Caco-2 (cell line): Measurements from ENCODE around the gene SFTPB. TPM values are rescaled to one million over a fixed set of nuclear protein-coding genes. Genes with fewer than 3 reads are reported as not detected.

Experiments
- BruUV-seq: library from RNA; stranded (reverse); fragments of 400-500 nt; replicated peaks from 2 replicates; lab custom pipeline; 2021; lab: Mats Ljungman, UMichigan
- CTCF ChIA-PET: fragments of 300-600 bp; sonication (Branson Sonifier 250); formaldehyde crosslinking; loops from one replicate; lab custom pipeline; 2022; ENCODE audit warnings: antibody characterized with exemption; lab: Charles Lee
- POLR2A ChIA-PET: fragments of 300-600 bp; sonication (Branson Sonifier 250); formaldehyde crosslinking; loops from one replicate; lab custom pipeline; 2022; ENCODE audit warnings: antibody characterized with exemption; lab: Charles Lee
- DNase-seq, 2 experiments: peaks; one replicate each; pipeline versions ENCODE4 v3.0.0 to v3.0.0-alpha.2; 2020 to 2022
- H3K27me3 ChIP-seq: replicated peaks from 2 replicates; pipeline ENCODE4 v1.6.0; 2011; ENCODE audit warnings: low read length; ENCODE audit not compliant: control insufficient read depth, insufficient read depth
- H3K36me3 ChIP-seq: 2 replicates; pipeline ENCODE4 v1.5.1; 2011; ENCODE audit warnings: low read length; ENCODE audit not compliant: control insufficient read depth, insufficient read depth
- H3K4me1 ChIP-seq: fragments of 250-450 bp; sonication (Bioruptor Pico); 2 replicates; pipeline ENCODE4 v1.5.1; 2020; ENCODE audit warnings: mild to moderate bottlenecking
- H3K4me3 ChIP-seq: 2 replicates; pipeline ENCODE4 v1.5.1; 2011; ENCODE audit warnings: low read depth, mild to moderate bottlenecking, control low read depth, low read length
- H3K9me3 ChIP-seq: fragments of 250-450 bp; sonication (Bioruptor Pico); 2 replicates; pipeline ENCODE4 v1.5.1; 2020; ENCODE audit warnings: mild to moderate bottlenecking, moderate library complexity
- H3K27ac Mint-ChIP-seq: one replicate; pipeline ENCODE4 v1.8.0; 2022; ENCODE audit warnings: mixed read lengths; ENCODE audit not compliant: unreplicated experiment
- H3K27me3 Mint-ChIP-seq: one replicate; pipeline ENCODE4 v1.8.0; 2022; ENCODE audit warnings: mixed read lengths; ENCODE audit not compliant: insufficient read depth, unreplicated experiment
- H3K36me3 Mint-ChIP-seq: one replicate; pipeline ENCODE4 v1.8.0; 2022; ENCODE audit warnings: mild to moderate bottlenecking, mixed read lengths; ENCODE audit not compliant: insufficient read depth, unreplicated experiment
- H3K4me1 Mint-ChIP-seq: one replicate; pipeline ENCODE4 v1.8.0; 2022; ENCODE audit warnings: low read depth, mixed read lengths; ENCODE audit not compliant: unreplicated experiment
- H3K4me3 Mint-ChIP-seq: one replicate; pipeline ENCODE4 v1.8.0; 2022; ENCODE audit warnings: mild to moderate bottlenecking, moderate library complexity, mixed read lengths; ENCODE audit not compliant: unreplicated experiment
- H3K9me3 Mint-ChIP-seq: one replicate; pipeline ENCODE4 v1.8.0; 2022; ENCODE audit warnings: mixed read lengths; ENCODE audit not compliant: unreplicated experiment
- CTCF ChIP-seq, 2 experiments: fragments of 200-600 bp in 1 of 2; IDR thresholded peaks; 1 replicate in 1 of 2; 2 replicates in 1 of 2; pipeline versions ENCODE4 v1.5.1 to v1.8.0; 2011 to 2022; ENCODE audit warnings: antibody characterized with exemption in 1 of 2, control low read depth in 1 of 2, inconsistent platforms in 1 of 2, low read depth in 1 of 2, low read length in 1 of 2, mild to moderate bottlenecking in 1 of 2, moderate library complexity in 1 of 2; ENCODE audit not compliant: insufficient read depth in 1 of 2, severe bottlenecking in 1 of 2, unreplicated experiment in 1 of 2
- intact Hi-C: fragments of 100-400 bp; cut with micrococcal nuclease; formaldehyde crosslinking; loops from one replicate; pipeline ENCODE4 v1.10.0; 2022; ENCODE audit not compliant: unreplicated experiment
- total RNA-seq: library from RNA; stranded (reverse); gene quantifications from 2 replicates; pipeline ENCODE4 v1.2.3, GENCODE V29; 2022

SFTPB gene
- total RNA-seq, 1 experiment from 2014 or later, result not detected

GRCh38 chr2:85666435-85667316, 1.3 kb downstream of the SFTPB start:
- Mint-ChIP-seq H3K9me3 (no peaks in the 10 kb centered on the region), H3K27me3 (no peaks in the 10 kb centered on the region), H3K36me3 (peaks cover 12% of the 10 kb centered on the region), H3K27ac (no peak overlapping the region), H3K4me3 (no peak overlapping the region), H3K4me1 (no peaks in the 10 kb centered on the region)
- CTCF ChIA-PET, result interaction anchor here (1.2 kb wide), 1 partner anchor 41 kb away, joined by 7 read pairs; no protein-coding TSS in a partner anchor
- POLR2A ChIA-PET, result no interaction called here
- BruUV-seq, result no TSS peak
- intact Hi-C loops, result no loop called here
- Histone ChIP-seq H3K9me3 (no peaks in the 10 kb centered on the region), H3K4me3 (no peak overlapping the region), H3K4me1 (no peaks in the 10 kb centered on the region), H3K27me3 (no peaks in the 10 kb centered on the region), H3K36me3 (no peaks in the 10 kb centered on the region)
- DNase-seq, result no peak
- no peak for TF ChIP-seq CTCF (IDR thresholded peaks at IDR 0.05; ENCODE audit: insufficient read depth in 1 of 2, low read depth in 1 of 2, low read length in 1 of 2, severe bottlenecking in 1 of 2, unreplicated experiment in 1 of 2)

- intact Hi-C loops, result no loop called here
- no TSS peak for BruUV-seq
- no peak for TF ChIP-seq CTCF (IDR thresholded peaks at IDR 0.05; ENCODE audit: insufficient read depth in 1 of 2, low read depth in 1 of 2, low read length in 1 of 2, severe bottlenecking in 1 of 2, unreplicated experiment in 1 of 2)
- Mint-ChIP-seq H3K27ac (no peak overlapping the region), H3K4me1 (no peaks in the 10 kb centered on the region), H3K27me3 (no peaks in the 10 kb centered on the region), H3K4me3 (no peak overlapping the region), H3K9me3 (no peaks in the 10 kb centered on the region), H3K36me3 (peaks cover 12% of the 10 kb centered on the region)
- Histone ChIP-seq H3K9me3 (no peaks in the 10 kb centered on the region), H3K36me3 (no peaks in the 10 kb centered on the region), H3K4me3 (no peak overlapping the region), H3K4me1 (no peaks in the 10 kb centered on the region), H3K27me3 (no peaks in the 10 kb centered on the region)
- ChIA-PET CTCF (interaction anchor here (1.2 kb wide), 1 partner anchor 41 kb away, joined by 7 read pairs; no protein-coding TSS in a partner anchor), POLR2A (no interaction called here)
- DNase-seq, result no peak
Measured at GRCh38 chr2:85666016-85666415, 2.0 kb downstream of the SFTPB start.

- H3K9me3 Mint-ChIP-seq, result no peaks in the 10 kb centered on the region
- ChIA-PET CTCF (interaction anchor here (1.2 kb wide), 1 partner anchor 42 kb away, joined by 7 read pairs; no protein-coding TSS in a partner anchor), POLR2A (no interaction called here)
- Histone ChIP-seq H3K27me3 (no peaks in the 10 kb centered on the region), H3K9me3 (no peaks in the 10 kb centered on the region), H3K4me1 (no peaks in the 10 kb centered on the region), H3K36me3 (no peaks in the 10 kb centered on the region), H3K4me3 (no peak overlapping the region)
- no peak for TF ChIP-seq CTCF (IDR thresholded peaks at IDR 0.05; ENCODE audit: insufficient read depth in 1 of 2, low read depth in 1 of 2, low read length in 1 of 2, severe bottlenecking in 1 of 2, unreplicated experiment in 1 of 2)
- H3K27me3 Mint-ChIP-seq, result no peaks in the 10 kb centered on the region
- H3K4me1 Mint-ChIP-seq, result no peaks in the 10 kb centered on the region
- intact Hi-C loops, result no loop called here
- peak in 1 of 2 experiments; percentile 26 for DNase-seq
- peaks cover 12% of the 10 kb centered on the region for H3K36me3 Mint-ChIP-seq
- BruUV-seq, result no TSS peak
- H3K4me3 Mint-ChIP-seq, result no peak overlapping the region
- no peak overlapping the region for H3K27ac Mint-ChIP-seq
Measured at GRCh38 chr2:85665264-85665937, 2.6 kb downstream of the SFTPB start.
